COLO668 (cell line): ENCODE measurements around the gene AJM1.
"Not testable (repeated sequence)": the region's sequence is repeated elsewhere in the genome, so short reads cannot be mapped to it uniquely, and the experiment has no call there.

ENCODE experiments used
- DNase-seq: peaks from one replicate; lab custom pipeline; 2025; ENCODE audit not compliant: unreplicated experiment; lab: John Stamatoyannopoulos, UW

AJM1 gene

DNA sequence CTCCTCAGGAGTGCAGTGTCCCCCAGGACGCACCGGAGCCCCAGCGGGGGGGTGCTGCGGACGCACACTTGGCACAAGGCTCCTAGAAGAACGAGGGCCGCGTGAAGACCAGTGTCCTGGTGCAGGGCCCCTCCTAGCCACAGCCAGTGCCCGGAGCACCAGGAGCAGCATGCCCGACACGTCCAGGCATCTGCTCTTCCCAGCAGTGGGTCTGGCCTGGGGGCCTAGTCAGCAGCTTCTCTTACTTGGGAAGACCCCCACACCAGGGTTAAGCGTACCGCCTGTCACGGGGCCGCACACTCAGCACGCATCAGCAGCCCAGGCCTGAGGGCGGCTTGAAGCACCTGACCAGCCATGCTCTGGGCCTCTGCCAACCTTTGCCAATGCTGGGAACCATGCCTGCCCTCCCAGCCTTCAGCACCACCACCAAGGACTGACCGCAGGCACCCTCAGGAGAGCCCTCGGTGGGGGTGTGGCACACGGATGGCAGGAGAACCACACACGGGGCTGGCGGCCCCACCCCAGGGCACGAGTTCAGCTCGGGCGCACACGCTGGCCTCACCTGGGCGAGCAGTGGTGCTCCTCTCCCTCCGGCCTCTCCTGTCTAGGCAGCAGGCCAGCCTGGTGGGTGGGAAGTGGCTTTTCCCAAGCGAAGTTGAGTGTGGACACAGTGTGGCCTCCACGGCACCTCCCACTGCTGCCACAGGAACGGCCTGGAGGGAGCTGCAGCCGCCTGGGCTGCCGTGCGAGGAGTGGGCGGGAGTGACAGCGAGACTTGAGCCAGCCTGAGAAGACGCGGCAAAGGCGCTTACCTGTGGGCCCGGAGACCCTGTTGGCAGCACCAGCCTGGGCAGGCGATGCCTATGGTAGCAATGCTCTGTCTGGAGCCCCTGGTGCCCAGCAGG, 12.0 kb upstream of the AJM1 start:
- no peak for DNase-seq

DNA sequence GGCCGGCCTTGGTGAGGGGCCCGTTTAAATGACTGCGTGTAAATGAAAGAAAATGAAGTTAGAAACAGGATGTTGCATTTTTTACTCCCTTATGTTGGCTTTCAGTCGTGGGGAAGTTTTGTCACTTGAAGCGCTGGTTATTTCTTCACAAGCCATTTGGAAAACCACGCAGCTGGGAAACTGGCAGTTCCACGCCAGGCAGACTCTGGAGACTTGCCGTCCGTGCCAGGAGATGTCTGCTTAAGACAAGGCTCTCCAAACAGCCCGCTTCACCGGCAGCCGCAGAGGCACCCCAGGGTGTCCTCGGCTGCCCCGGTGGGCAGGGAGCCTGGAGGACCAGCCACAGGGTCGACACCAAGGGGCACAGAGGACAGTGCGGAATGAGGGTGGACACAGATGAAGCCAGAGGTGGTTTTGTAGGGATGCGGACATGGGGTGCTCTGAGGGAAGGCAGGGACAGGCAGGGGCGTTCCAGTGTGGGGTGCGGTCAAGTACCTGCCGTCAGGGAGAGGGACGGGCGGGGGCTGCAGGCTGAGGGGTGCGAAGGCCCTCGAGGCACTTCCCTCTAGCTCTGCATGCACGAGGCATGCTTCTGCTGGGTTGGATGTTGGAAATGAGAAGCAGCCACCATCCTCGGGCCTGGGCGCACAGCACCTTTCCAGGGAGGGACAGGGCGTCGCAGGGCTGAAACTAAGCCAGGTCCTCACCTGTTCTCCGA, 11.1 kb upstream of the AJM1 start:
- no peak for DNase-seq

DNA sequence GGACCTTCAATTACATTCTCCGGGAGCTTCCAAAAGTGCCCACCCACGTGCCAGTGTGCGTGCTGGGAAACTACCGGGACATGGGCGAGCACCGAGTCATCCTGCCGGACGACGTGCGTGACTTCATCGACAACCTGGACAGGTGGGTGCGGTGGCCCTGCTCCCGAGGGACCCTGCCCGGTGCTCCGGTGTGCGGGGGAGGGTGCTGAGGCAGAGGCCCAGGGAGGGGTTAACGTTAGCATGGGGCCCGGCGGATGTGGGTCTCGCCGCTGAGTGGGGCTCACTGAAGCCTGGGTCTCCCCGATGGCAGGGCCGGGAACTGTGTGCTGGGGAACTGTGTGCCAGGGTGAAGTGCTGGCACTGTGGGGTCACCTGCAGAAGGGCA, 10.6 kb upstream of the AJM1 start:
- no peak for DNase-seq

DNA sequence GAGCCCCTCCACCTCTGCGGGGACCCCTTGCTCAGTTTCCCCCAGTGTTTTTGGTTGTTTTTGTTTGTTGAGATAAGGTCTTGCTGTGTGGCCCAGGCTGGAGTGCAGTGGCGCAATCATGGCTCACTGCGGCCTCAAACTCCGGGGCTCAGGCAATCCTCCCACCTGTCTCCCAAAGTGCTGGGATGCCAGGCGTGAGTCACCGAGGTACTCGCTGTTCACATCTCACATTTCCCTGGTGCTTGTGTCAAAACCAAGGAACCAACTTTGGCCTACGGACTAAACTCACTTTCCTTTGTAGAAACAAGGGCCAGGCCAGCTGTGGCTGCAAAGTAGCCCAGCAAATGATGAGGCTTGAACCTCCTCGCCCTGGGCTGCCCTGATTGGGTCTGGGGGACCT, 9.7 kb upstream of the AJM1 start:
- DNase-seq, result no peak

DNA sequence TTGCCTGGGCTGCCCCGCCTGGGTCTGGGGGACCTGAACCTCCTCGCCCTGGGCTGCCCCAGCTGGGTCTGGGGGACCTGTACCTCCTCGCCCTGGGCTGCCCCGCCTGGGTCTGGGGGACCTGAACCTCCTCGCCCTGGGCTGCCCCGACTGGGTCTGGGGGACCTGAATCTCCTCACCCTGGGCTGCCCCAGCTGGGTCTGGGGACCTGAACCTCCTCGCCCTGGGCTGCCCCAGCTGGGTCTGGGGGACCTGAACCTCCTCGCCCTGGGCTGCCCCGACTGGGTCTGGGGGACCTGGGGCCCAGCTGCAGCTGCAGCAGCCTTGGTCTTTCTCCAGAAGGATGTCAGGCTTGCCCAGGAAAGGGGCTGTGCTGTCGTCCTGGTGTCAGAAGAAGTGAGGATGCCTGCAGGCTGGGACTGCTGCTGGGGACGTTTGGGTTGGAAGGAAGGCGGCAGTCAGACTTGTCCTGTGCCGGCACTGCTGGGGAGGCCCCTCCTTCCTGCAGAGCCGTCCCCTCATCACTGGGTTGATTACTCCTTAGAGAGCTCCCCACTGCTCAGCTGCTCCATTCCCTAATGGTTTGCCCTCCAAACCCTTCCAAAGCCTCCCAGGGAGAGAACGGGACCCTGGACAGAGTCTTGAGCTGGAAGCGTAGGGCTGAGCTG, 8.8 kb upstream of the AJM1 start:
- not testable (repeated sequence) for DNase-seq

DNA sequence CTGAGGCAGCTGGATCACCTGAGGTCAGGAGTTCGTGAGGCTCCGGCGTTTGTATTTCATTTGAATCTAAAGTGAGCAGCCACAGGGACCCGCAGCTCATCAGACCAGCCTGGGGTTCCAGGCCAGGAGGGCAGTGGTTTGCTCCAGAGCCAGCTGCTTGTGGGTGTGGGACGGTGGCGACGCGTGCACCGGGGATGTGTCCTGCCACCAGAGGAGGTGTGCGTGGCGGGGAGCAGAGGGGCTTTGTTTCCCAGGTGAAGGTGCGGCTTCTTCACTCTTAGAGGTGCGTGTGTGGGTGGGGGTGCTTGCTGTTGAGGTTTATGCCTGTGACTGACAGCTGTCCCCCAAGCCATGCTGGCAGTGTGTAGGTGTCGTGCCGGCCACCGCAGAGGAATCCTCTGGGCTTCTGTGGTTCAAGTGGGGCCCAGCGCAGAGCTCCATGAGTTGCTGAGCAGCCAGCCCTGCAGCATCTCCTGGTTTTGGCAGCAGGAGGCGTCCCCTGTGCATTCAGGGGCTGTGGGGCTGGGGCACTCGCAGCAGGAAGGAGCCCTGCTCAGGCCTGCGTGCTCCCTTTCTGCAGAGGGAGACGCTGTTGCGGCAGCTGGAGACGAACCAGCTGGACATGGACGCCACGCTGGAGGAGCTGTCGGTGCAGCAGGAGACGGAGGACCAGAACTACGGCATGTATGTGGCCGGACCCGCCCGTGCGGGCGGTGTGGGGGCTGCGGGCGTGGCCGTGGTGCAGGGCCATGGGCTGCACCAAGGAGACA, 6.9 kb upstream of the AJM1 start:
- no peak for DNase-seq

DNA sequence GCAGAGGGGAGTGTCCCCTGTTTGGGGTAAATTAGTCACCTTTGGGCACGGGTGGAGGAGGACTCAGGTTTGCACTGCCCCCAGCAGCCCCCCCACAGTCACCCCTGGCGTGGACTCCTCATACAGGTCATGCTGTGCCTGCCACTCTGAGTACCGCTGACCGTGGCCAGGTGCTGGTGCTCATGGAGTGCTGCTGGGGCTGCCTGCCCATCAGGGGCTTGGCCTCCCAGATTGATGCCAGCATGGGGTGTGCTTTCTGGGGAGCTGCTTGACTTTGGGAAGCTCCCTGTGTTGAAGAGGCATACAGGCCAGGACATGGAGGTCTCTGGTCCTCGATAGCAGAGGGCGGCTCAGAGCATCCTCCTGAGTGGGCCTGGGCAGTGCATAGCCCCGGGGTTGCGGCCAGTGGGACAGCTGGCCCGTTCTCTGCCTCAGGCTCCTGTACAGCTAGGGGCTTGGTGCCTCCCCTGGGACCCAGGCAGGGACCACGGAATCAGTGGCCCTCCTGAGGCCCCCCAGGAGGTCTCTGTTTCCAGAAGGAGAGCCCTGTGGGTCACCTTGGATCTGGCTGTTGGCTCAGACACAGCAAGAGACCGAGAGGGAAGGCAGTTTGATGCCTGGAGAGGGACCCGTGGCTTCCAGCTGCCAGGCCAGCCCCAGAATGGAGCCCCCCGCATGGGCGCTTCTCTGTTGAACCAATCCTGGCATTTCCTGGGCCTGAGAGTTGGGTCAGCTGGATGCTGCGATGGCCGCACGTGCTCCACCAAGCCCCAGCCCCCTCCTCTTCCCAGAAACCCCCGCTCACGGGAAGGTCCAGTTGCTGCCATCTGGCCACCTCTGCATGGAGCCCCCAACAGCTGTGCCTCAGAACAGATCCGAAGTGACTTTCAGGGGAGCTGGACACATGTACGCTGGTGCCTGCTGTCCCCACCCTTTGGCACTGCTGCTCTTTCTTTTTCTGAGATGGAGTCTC, 6.1 kb upstream of the AJM1 start:
- no peak for DNase-seq

DNA sequence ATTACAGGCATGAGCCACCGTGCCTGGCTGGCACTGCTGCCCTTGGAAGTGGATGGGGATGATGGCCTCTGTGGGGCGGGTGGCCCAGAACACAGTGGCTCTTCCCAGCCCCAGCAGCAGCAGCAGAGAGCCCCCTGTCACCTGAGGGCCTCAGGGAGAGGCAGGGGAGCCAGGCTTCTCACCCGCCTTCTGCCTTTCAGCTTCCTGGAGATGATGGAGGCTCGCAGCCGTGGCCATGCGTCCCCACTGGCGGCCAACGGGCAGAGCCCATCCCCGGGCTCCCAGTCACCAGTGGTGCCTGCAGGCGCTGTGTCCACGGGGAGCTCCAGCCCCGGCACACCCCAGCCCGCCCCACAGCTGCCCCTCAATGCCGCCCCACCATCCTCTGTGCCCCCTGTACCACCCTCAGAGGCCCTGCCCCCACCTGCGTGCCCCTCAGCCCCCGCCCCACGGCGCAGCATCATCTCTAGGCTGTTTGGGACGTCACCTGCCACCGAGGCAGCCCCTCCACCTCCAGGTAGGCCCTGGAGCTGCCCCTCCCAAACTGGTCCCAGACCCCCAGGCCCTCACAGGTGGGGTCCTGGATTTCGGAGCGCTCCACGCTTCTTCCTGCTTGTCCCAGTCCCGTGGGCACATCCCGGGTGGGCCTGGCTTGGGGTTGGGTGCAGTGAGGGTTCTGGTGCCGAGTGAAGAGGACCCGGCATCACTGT, 5.0 kb upstream of the AJM1 start:
- no peak for DNase-seq

DNA sequence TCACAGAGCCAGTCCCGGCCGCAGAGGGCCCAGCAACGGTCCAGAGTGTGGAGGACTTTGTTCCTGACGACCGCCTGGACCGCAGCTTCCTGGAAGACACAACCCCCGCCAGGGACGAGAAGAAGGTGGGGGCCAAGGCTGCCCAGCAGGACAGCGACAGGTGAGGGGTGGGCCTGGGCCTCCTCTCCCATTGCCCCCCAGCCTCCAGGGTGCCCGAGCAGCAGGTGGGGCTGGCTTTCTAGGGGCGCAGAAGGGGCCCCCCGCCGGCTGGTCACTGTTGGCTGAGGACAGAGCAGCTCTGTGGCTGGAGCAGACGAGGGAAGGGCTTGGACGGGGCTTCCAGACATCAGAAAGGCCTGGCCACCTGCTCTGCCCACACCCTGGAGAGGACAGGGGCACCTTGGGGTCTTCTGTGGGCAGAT, 4.4 kb upstream of the AJM1 start:
- DNase-seq, result not testable (repeated sequence)

DNA sequence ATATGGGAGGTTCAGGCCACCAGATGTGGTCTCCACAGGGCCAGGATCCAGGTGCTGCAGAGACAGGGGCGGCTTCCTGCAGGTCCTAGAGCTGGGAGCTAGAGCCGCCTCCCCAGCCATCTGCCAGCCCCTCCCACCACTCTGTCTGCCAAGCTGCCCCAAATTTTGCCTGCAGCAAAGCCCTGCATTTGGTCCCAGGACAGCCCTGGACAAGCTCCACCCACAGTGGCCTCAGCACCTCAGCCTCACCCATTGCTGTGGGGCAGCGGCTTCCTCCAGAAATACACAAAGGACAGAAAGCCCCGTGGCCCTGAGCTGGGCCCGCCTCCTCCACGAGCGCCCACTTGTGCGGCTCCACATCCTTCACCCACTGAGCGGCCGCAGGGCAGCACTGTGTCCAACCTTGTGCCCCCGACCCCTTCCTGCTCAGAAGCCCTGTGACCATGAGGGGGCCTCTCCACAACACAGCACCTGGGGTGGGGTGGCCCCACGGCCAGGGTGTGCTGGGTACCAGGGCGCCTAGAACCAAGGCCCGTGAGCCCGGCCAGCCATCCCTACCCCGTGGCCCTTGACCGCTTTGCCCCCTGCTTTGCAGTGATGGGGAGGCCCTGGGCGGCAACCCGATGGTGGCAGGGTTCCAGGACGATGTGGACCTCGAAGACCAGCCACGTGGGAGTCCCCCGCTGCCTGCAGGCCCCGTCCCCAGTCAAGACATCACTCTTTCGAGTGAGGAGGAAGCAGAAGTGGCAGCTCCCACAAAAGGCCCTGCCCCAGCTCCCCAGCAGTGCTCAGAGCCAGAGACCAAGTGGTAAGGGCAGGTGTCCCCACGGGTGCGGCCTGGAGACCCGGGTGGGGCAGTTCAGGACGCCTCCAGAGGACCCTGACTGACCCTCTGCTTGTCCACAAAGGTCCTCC, 3.7 kb upstream of the AJM1 start:
- DNase-seq, result no peak

DNA sequence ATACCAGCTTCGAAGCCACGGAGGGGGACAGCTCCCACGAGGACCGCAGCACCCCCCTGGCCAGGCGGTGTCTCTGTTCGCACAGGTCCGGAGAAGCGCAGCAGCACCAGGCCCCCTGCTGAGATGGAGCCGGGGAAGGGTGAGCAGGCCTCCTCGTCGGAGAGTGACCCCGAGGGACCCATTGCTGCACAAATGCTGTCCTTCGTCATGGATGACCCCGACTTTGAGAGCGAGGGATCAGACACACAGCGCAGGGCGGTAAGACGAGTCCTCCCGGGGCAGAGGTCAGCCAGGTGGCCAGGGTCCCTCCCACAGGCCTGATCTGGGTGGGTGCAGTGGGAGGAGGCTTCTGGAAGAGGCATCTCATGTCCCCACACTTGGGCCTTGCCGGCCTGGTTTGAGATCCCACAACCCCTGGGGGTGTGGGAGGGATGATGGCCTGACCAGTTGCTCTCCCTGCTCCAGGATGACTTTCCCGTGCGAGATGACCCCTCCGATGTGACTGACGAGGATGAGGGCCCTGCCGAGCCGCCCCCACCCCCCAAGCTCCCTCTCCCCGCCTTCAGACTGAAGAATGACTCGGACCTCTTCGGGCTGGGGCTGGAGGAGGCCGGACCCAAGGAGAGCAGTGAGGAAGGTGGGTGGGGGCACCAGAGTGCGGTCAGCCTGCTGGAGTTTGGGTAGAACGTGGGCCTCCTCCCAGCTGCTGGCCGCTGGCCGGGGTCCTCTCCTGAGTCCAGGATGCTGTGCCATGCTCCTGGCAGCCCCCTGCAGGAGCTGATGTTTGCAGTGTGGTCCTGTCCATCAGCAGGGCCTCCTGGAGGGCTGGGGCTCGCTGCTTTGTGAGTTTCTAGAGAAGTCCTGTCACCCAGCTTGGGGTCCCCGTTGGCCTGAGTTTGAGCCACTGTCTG, 2.8 kb upstream of the AJM1 start:
- DNase-seq, result no peak

DNA sequence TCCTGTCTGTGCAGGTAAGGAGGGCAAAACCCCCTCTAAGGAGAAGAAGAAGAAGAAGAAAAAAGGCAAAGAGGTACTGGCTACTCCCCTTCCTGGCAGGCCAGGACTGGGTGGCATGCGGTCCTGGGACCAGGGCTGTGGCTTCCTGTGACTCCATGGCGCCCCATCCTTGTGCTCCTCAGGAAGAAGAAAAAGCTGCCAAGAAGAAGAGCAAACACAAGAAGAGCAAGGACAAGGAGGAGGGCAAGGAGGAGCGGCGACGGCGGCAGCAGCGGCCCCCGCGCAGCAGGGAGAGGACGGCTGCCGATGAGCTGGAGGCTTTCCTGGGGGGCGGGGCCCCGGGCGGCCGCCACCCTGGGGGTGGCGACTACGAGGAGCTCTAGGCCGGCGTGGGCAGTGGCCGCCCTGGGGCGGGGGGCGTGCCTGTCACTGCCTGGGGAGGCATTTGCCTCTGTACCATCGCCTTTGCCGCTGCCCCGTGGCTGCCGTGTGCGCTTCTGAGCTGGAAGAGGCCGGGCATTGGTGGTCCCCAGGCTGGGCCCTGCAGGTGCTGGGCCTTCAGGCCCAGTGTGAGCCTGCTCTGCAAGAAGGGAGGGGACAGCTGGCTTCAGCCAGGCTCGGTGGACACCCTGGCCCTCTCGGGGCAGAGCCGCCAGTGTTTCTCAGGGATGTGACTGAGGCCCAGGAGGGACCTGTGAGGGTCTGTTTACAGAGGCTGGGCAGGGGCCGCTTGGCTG, 2.0 kb upstream of the AJM1 start:
- DNase-seq, result peak; percentile 68

DNA sequence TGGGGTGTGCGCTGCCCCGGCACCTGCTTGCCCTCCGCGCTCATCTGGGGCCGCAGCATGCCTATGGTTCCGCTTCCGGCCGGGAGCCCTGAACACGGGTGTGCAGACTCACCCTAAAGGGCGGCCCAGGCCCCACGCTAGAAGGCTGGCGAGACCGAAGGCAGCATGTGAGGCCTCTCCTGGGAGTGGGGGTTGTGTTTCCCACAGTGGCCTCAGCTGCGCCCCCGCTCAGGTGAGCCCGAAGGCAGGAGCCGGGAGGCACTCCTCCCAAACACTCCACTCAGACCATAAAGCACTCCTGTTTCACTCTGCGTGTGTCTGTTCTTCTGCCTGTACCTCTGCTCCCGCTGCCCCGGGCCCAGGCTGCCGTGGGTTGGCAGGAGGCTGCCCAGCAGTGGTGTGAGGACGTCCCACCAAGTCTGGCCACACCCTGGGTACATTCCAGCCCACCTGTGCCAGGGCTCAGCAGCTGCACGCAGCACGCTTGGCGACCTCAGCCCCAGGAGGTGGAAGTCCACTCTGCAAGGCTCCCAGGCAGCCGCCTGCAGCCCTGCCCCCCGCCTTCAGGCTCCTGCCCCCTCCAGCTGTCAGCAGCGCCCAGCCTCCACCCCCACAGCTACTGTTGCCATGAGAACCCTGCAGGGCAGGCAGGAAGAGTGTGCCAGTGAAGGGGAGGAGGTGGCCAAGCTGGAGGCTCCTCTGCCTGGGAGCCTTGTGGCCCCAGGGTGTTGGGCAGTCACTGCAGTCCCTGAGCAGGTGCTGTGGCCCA, 1.2 kb upstream of the AJM1 start:
- DNase-seq, result peak; percentile 94

DNA sequence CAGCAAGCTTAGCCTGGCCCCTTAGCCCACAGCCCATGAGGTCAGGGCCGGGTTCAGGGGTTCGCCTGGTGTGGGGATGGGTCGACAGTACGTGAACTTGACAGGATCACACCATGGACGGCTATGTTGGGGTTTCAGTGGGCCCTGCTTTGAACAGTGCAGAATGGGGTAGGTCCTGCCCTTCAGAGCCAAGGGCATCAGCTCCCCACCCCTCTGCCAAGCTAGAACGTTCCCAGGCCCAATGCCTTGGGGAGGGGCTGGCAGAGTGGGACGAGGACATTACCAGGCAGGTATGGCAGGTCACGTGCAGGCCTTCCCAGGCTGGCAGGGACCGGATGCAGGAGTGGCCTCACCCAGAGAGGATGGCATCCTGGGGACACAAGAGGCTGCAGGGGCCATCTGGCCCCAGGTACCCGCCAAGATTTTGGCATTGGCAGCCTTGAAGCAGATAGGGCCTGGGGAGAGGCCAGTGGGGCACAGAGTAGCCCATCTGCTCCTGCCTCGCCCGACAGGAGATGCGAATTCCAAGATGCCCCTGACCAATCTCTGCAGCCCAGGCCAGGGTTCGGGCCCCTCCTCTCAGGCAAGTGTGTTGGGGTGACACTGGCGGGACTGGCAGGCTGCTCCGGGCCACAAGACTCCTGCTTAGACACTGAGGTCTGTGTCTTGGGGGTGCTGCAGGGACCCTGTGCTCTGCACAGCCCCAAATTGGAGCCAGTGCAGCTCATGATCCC, 465 bp upstream of the AJM1 start:
- DNase-seq, result peak; percentile 77

DNA sequence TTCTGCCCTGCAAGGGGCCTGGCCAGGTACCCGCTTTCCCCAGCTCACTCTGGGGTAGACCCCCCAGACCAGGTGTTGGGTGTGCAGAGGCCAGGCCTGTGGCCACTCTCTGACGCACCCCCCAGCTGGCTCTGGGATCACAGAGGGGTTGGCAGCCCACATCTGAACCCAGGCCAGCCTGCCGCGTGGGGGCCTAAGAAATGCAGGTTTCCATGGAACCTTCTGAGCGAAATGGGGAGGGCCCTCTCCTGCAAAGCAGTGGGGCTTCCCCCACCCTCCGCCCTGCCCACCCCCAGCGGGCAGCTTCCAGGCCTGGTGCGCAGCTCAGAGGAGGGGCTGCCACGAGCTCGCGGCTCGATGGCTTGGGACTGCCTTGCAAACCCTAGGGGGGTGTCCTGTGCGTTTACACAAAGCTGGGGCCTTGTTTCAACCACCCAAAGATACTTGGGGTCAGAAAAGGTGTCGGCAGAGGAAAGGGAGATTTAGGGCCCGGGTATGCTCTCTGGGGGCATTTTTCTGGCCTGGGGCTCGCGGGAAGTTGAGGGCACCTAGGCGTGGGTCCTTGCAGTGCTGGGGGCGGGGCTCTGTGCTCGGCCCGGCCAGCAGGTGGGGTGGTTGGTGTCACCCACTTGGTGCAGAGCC, 1.0 kb downstream of the AJM1 start:
- DNase-seq, result not testable (repeated sequence)
